Large intestine (tissue), 3 donors: Measurements from ENCODE around the gene STXBP4. TPM values are rescaled to one million over a fixed set of nuclear protein-coding genes. Genes with fewer than 3 reads are reported as not detected.

Source experiments
- DNase-seq, 2 donors: peaks; one replicate each; pipeline versions ENCODE4 v3.0.0 to v3.0.0-alpha.2; 2013
- H3K27ac ChIP-seq: one replicate; pipeline ENCODE4 v1.5.1; 2013; ENCODE audit warnings: low read length
- H3K27me3 ChIP-seq: 2 replicates; pipeline ENCODE4 v1.6.1; 2013; ENCODE audit warnings: low read length; ENCODE audit not compliant: control insufficient read depth, insufficient read depth
- H3K36me3 ChIP-seq: 2 replicates; pipeline ENCODE4 v1.6.1; 2013; ENCODE audit warnings: low read length; ENCODE audit not compliant: control insufficient read depth, insufficient read depth
- H3K4me1 ChIP-seq: one replicate; pipeline ENCODE4 v1.6.1; 2013; ENCODE audit warnings: low read length; ENCODE audit not compliant: control insufficient read depth, insufficient read depth
- H3K4me3 ChIP-seq: one replicate; pipeline ENCODE4 v1.5.1; 2013; ENCODE audit warnings: low read length
- H3K9me3 ChIP-seq: one replicate; pipeline ENCODE4 v1.6.1; 2013; ENCODE audit warnings: mild to moderate bottlenecking, low read depth, low read length, moderate library complexity; ENCODE audit not compliant: control insufficient read depth
- WGBS: methylation state at CpG from one replicate; pipeline ENCODE4 v1.1.5; 2013; ENCODE audit warnings: low lambda C conversion rate; ENCODE audit not compliant: insufficient coverage; 5-methylcytosine and 5-hydroxymethylcytosine counted together
- polyA plus RNA-seq: library from polyadenylated mRNA; unstranded; fragments of 120-200 nt; gene quantifications from one replicate; pipeline ENCODE4 v1.2.1, GENCODE V29; 2013

Gene STXBP4
- polyA plus RNA-seq, 1 donor = 8.2 TPM

- no peak overlapping the region for H3K27ac ChIP-seq
- WGBS = 21% methylated on average over 2 of the region's 2 CpGs
- H3K36me3 ChIP-seq = no peaks in the 10 kb centered on the region
- no peaks in the 10 kb centered on the region for H3K4me1 ChIP-seq
- no peak overlapping the region for H3K4me3 ChIP-seq
- no peaks in the 10 kb centered on the region for H3K9me3 ChIP-seq
- peak in 1 of 2 donors; percentile 10 for DNase-seq
- no peaks in the 10 kb centered on the region for H3K27me3 ChIP-seq
Measured at GRCh38 chr17:55116440-55116914, 147.9 kb downstream of the STXBP4 start.

GRCh38 chr17:55117164-55117563 is 148.6 kb downstream of the STXBP4 start:
- Histone ChIP-seq H3K9me3 (no peaks in the 10 kb centered on the region), H3K27me3 (no peaks in the 10 kb centered on the region), H3K4me3 (no peak overlapping the region), H3K36me3 (no peaks in the 10 kb centered on the region), H3K27ac (no peak overlapping the region), H3K4me1 (no peaks in the 10 kb centered on the region)
- peak; percentile 5 to 60 for DNase-seq
- 17% methylated on average over 1 of the region's 3 CpGs for WGBS

GRCh38 chr17:55120651-55121050 is 152.1 kb downstream of the STXBP4 start:
- no peak overlapping the region for H3K27ac ChIP-seq
- no peaks in the 10 kb centered on the region for H3K4me1 ChIP-seq
- no peak for DNase-seq
- H3K36me3 ChIP-seq = no peaks in the 10 kb centered on the region
- no peaks in the 10 kb centered on the region for H3K27me3 ChIP-seq
- no peaks in the 10 kb centered on the region for H3K9me3 ChIP-seq
- H3K4me3 ChIP-seq = no peak overlapping the region

GRCh38 chr17:55121268-55121667 is 152.7 kb downstream of the STXBP4 start:
- no peaks in the 10 kb centered on the region for H3K4me1 ChIP-seq
- H3K36me3 ChIP-seq = no peaks in the 10 kb centered on the region
- no peaks in the 10 kb centered on the region for H3K9me3 ChIP-seq
- DNase-seq = no peak
- no peak overlapping the region for H3K27ac ChIP-seq
- H3K4me3 ChIP-seq = no peak overlapping the region
- H3K27me3 ChIP-seq = no peaks in the 10 kb centered on the region

GRCh38 chr17:55122114-55122513 is 153.5 kb downstream of the STXBP4 start:
- WGBS = no CpG with 5 or more reads among the region's 2 CpGs
- no peak overlapping the region for H3K4me3 ChIP-seq
- no peaks in the 10 kb centered on the region for H3K36me3 ChIP-seq
- H3K27ac ChIP-seq = no peak overlapping the region
- no peaks in the 10 kb centered on the region for H3K4me1 ChIP-seq
- H3K27me3 ChIP-seq = no peaks in the 10 kb centered on the region
- no peaks in the 10 kb centered on the region for H3K9me3 ChIP-seq
- no peak for DNase-seq

- WGBS = 80% methylated on average over 1 of the region's 3 CpGs
- H3K27me3 ChIP-seq = no peaks in the 10 kb centered on the region
- H3K4me1 ChIP-seq = no peaks in the 10 kb centered on the region
- no peak for DNase-seq
- H3K36me3 ChIP-seq = no peaks in the 10 kb centered on the region
- H3K9me3 ChIP-seq = no peaks in the 10 kb centered on the region
- H3K4me3 ChIP-seq = no peak overlapping the region
- H3K27ac ChIP-seq = no peak overlapping the region
Measured at GRCh38 chr17:55124730-55125360, 156.3 kb downstream of the STXBP4 start.

GRCh38 chr17:55133583-55133982 is 165.0 kb downstream of the STXBP4 start:
- H3K4me1 ChIP-seq = no peaks in the 10 kb centered on the region
- no peaks in the 10 kb centered on the region for H3K36me3 ChIP-seq
- no peaks in the 10 kb centered on the region for H3K27me3 ChIP-seq
- DNase-seq = no peak
- no peak overlapping the region for H3K27ac ChIP-seq
- no peaks in the 10 kb centered on the region for H3K9me3 ChIP-seq
- H3K4me3 ChIP-seq = no peak overlapping the region
- 100% methylated on average over 1 of the region's 2 CpGs for WGBS

GRCh38 chr17:55134486-55135157 is 166.1 kb downstream of the STXBP4 start:
- 100% methylated on average over 1 of the region's 1 CpG for WGBS
- DNase-seq = no peak

GRCh38 chr17:55140809-55141208 is 172.2 kb downstream of the STXBP4 start:
- DNase-seq = no peak
- H3K27me3 ChIP-seq = no peaks in the 10 kb centered on the region
- no peak overlapping the region for H3K4me3 ChIP-seq
- no peaks in the 10 kb centered on the region for H3K9me3 ChIP-seq
- no peaks in the 10 kb centered on the region for H3K4me1 ChIP-seq
- no peak overlapping the region for H3K27ac ChIP-seq
- H3K36me3 ChIP-seq = peaks cover 6% of the 10 kb centered on the region

More at GRCh38 chr17:55134486-55135157, 166.1 kb downstream of the STXBP4 start:
- Histone ChIP-seq H3K9me3 (no peaks in the 10 kb centered on the region), H3K27ac (no peak overlapping the region), H3K36me3 (no peaks in the 10 kb centered on the region), H3K4me3 (no peak overlapping the region), H3K27me3 (no peaks in the 10 kb centered on the region), H3K4me1 (no peaks in the 10 kb centered on the region)

- Histone ChIP-seq H3K27me3 (no peaks in the 10 kb centered on the region), H3K9me3 (no peaks in the 10 kb centered on the region), H3K36me3 (peaks cover 6% of the 10 kb centered on the region), H3K27ac (no peak overlapping the region), H3K4me1 (no peaks in the 10 kb centered on the region), H3K4me3 (no peak overlapping the region)
- DNase-seq = no peak
Measured at GRCh38 chr17:55144518-55144917, 176.0 kb downstream of the STXBP4 start.

- no peak overlapping the region for H3K4me3 ChIP-seq
- H3K9me3 ChIP-seq = no peaks in the 10 kb centered on the region
- H3K27ac ChIP-seq = no peak overlapping the region
- no peaks in the 10 kb centered on the region for H3K4me1 ChIP-seq
- H3K36me3 ChIP-seq = no peaks in the 10 kb centered on the region
- no peak for DNase-seq
- no peaks in the 10 kb centered on the region for H3K27me3 ChIP-seq
Measured at GRCh38 chr17:55149485-55149884, 180.9 kb downstream of the STXBP4 start.
